SK-N-SH (cell line): ENCODE measurements around the gene FMR1. TPM values are rescaled to one million over a fixed set of nuclear protein-coding genes. Genes with fewer than 3 reads are reported as not detected.

ENCODE experiments used
- CTCF ChIA-PET: fragments of 300-600, 350-600 bp; formaldehyde crosslinking; extraction: SDS; loops from one replicate; lab custom pipeline; 2021; lab: Yijun Ruan, JAX
- POLR2A ChIA-PET: fragments of 350-600 bp; sonication (Branson Sonifier 250); formaldehyde crosslinking; extraction: SDS; loops from one replicate; lab custom pipeline; 2020; ENCODE audit warnings: antibody characterized with exemption, inconsistent platforms; lab: Yijun Ruan, JAX
- DNase-seq: peaks from one replicate; pipeline ENCODE4 v3.0.0; 2012
- H2AFZ ChIP-seq: fragments of 200-600 bp; sonication (generic); 2 replicates; pipeline ENCODE4 v1.8.1; 2016; ENCODE audit warnings: antibody characterized with exemption, mild to moderate bottlenecking, low read depth
- H3F3A ChIP-seq: fragments of 200-600 bp; sonication (generic); replicated peaks from 2 replicates; pipeline ENCODE3; 2016; ENCODE audit warnings: antibody characterized with exemption, mild to moderate bottlenecking; ENCODE audit not compliant: insufficient read depth
- H3K27ac ChIP-seq, 2 experiments: fragments of 200-500 bp in 1 of 2; fragments of 200-600 bp in 1 of 2; sonication (Bioruptor generic) in 1 of 2; sonication (generic), shearing (Covaris generic) in 1 of 2; 2 replicates each; pipeline versions ENCODE4 v1.5.1 to v1.6.1; 2014 to 2016; ENCODE audit warnings: low read depth in 2 of 2, inconsistent platforms in 1 of 2, low read length in 1 of 2, mild to moderate bottlenecking in 1 of 2, mixed read lengths in 1 of 2
- H3K27me3 ChIP-seq: fragments of 200-600 bp; sonication (generic), shearing (Covaris generic); 2 replicates; pipeline ENCODE4 v1.6.1; 2016; ENCODE audit warnings: mixed run types; ENCODE audit not compliant: insufficient read depth
- H3K36me3 ChIP-seq, 2 experiments: fragments of 200-500 bp in 1 of 2; fragments of 200-600 bp in 1 of 2; sonication (Bioruptor generic) in 1 of 2; sonication (generic) in 1 of 2; replicated peaks in 1 of 2; 2 replicates each; pipeline versions ENCODE3 to v1.5.1; 2014 to 2016; ENCODE audit warnings: low read length in 1 of 2, mild to moderate bottlenecking in 1 of 2; ENCODE audit not compliant: insufficient read depth in 2 of 2, control insufficient read depth in 1 of 2
- H3K4me1 ChIP-seq, 2 experiments: fragments of 200-500 bp in 1 of 2; fragments of 200-600 bp in 1 of 2; sonication (Bioruptor generic) in 1 of 2; sonication (generic), shearing (Covaris generic) in 1 of 2; 2 replicates each; pipeline versions ENCODE4 v1.5.1 to v1.6.1; 2014 to 2016; ENCODE audit warnings: low read depth in 1 of 2, low read length in 1 of 2, mixed run types in 1 of 2; ENCODE audit not compliant: insufficient read depth in 2 of 2, control insufficient read depth in 1 of 2
- H3K4me2 ChIP-seq: fragments of 200-600 bp; sonication (generic), shearing (Covaris generic); 2 replicates; pipeline ENCODE4 v1.6.1; 2017; ENCODE audit warnings: mixed run types
- H3K4me3 ChIP-seq, 2 experiments: fragments of 200-500 bp in 1 of 2; fragments of 200-600 bp in 1 of 2; sonication (Bioruptor generic) in 1 of 2; sonication (generic), shearing (Covaris generic) in 1 of 2; 2 replicates each; pipeline versions ENCODE4 v1.5.1 to v1.8.1; 2014 to 2016; ENCODE audit warnings: low read depth in 2 of 2, inconsistent platforms in 1 of 2, low read length in 1 of 2, mild to moderate bottlenecking in 1 of 2, mixed read lengths in 1 of 2, moderate library complexity in 1 of 2
- H3K79me2 ChIP-seq: fragments of 200-600 bp; sonication (generic); 2 replicates; pipeline ENCODE4 v1.8.1; 2017; ENCODE audit warnings: mild to moderate bottlenecking; ENCODE audit not compliant: insufficient read depth
- H3K9ac ChIP-seq: fragments of 200-600 bp; sonication (generic); 2 replicates; pipeline ENCODE4 v1.6.1; 2017; ENCODE audit warnings: mixed run types
- H3K9me2 ChIP-seq: fragments of 200-600 bp; sonication (generic); 2 replicates; pipeline ENCODE4 v1.6.1; 2017; ENCODE audit warnings: mixed run types
- H3K9me3 ChIP-seq: fragments of 200-600 bp; sonication (generic); 2 replicates; pipeline ENCODE4 v1.6.1; 2017; ENCODE audit warnings: mixed run types, mild to moderate bottlenecking, moderate library complexity
- H4K20me1 ChIP-seq: fragments of 200-600 bp; sonication (generic); 2 replicates; pipeline ENCODE4 v1.6.1; 2017; ENCODE audit warnings: mild to moderate bottlenecking, mixed run types; ENCODE audit not compliant: insufficient read depth
- CHD2 ChIP-seq: fragments of 150-350 bp; IDR thresholded peaks from 2 replicates; pipeline ENCODE4 v1.6.1; 2018; ENCODE audit warnings: low read length; ENCODE audit not compliant: partially characterized antibody
- EZH2phosphoT487 ChIP-seq: fragments of 200-600 bp; sonication (generic); IDR thresholded peaks from 2 replicates; pipeline ENCODE4 v1.6.1; 2017; ENCODE audit warnings: low read depth, mixed run types, mild to moderate bottlenecking, antibody characterized with exemption, moderate library complexity, borderline replicate concordance
- FOXJ3 ChIP-seq: sonication (generic); formaldehyde crosslinking; IDR thresholded peaks from 2 replicates; pipeline ENCODE4 v1.5.1; 2020; ENCODE audit warnings: mild to moderate bottlenecking, missing genetic modification reagents
- FOXM1 ChIP-seq: IDR thresholded peaks from 2 replicates; pipeline ENCODE4 v1.4.0; 2012; ENCODE audit warnings: low read depth, mild to moderate bottlenecking
- GATA2 ChIP-seq: sonication (generic); formaldehyde crosslinking; IDR thresholded peaks from 2 replicates; pipeline ENCODE4 v1.5.0; 2020; ENCODE audit warnings: mild to moderate bottlenecking, missing genetic modification reagents
- IRF3 ChIP-seq: fragments of 150-350 bp; IDR thresholded peaks from 2 replicates; pipeline ENCODE4 v1.6.1; 2016; ENCODE audit warnings: mild to moderate bottlenecking, low read depth, low read length
- MAX ChIP-seq: IDR thresholded peaks from 2 replicates; pipeline ENCODE4 v1.4.0; 2012; ENCODE audit warnings: low read depth
- MEF2A ChIP-seq: IDR thresholded peaks from 2 replicates; pipeline ENCODE4 v1.4.0; 2012; ENCODE audit warnings: low read depth, borderline replicate concordance
- POLR2AphosphoS5 ChIP-seq: IDR thresholded peaks from 2 replicates; pipeline ENCODE4 v1.6.1; 2012; ENCODE audit warnings: low read depth, low read length
- RAD21 ChIP-seq: IDR thresholded peaks from 2 replicates; pipeline ENCODE4 v1.6.1; 2012; ENCODE audit warnings: mild to moderate bottlenecking, low read length
- REST ChIP-seq: IDR thresholded peaks from 2 replicates; pipeline ENCODE4 v1.6.1; 2012; ENCODE audit warnings: mild to moderate bottlenecking, low read depth, low read length, moderate library complexity
- RFX5 ChIP-seq: IDR thresholded peaks from 2 replicates; pipeline ENCODE4 v1.6.1; 2012; ENCODE audit warnings: mild to moderate bottlenecking, improper control_type of control experiment, low read length
- SIN3A ChIP-seq: IDR thresholded peaks from 2 replicates; pipeline ENCODE4 v1.6.1; 2012; ENCODE audit warnings: low read depth, mild to moderate bottlenecking, low read length, moderate library complexity, borderline replicate concordance
- TCF12 ChIP-seq: IDR thresholded peaks from 2 replicates; pipeline ENCODE4 v1.4.0; 2012
- TEAD4 ChIP-seq: IDR thresholded peaks from 2 replicates; pipeline ENCODE4 v1.4.0; 2012; ENCODE audit warnings: mild to moderate bottlenecking, borderline replicate concordance; ENCODE audit not compliant: insufficient read depth
- USF2 ChIP-seq: fragments of 150-350 bp; IDR thresholded peaks from 2 replicates; pipeline ENCODE4 v1.6.1; 2017; ENCODE audit warnings: antibody characterized with exemption, low read length, low read depth, borderline replicate concordance
- WGBS: methylation state at CpG from one replicate; pipeline ENCODE4 v1.1.6; 2017; ENCODE audit warnings: low lambda C conversion rate; 5-methylcytosine and 5-hydroxymethylcytosine counted together
- polyA plus RNA-seq, 3 experiments: library from polyadenylated mRNA; depleted of rRNA; stranded (reverse); fragments of >200 nt; gene quantifications; 2 replicates each; pipeline ENCODE4 v1.2.3, GENCODE V29; 2012

FMR1 gene
- polyA plus RNA-seq, 1 of the 3 experiments (the other 2 are of a cell fraction) = 7.8 TPM

- TF ChIP-seq REST (no peak), RAD21 (no peak), TCF12 (no peak), MEF2A (no peak)
These were observed 11.9 kb downstream of the FMR1 start for GRCh38 chrX:147923605-147924004.

GRCh38 chrX:147927256-147927655, 15.5 kb downstream of the FMR1 start:
- Histone ChIP-seq H3K79me2 (peaks cover 2% of the 10 kb centered on the region; the same call in 1 of the 2 replicates), H3K27me3 (no peaks in the 10 kb centered on the region), H3F3A (no peaks in the 10 kb centered on the region), H3K9me3 (no peaks in the 10 kb centered on the region), H3K9ac (no peak overlapping the region), H3K9me2 (no peaks in the 10 kb centered on the region), H4K20me1 (no peaks in the 10 kb centered on the region), H2AFZ (no peak overlapping the region), H3K36me3 (peaks cover 10 to 13% of the 10 kb centered on the region in 2 experiments), H3K4me3 (no peak overlapping the region), H3K4me2 (no peak overlapping the region), H3K4me1 (no peaks in the 10 kb centered on the region), H3K27ac (no peak overlapping the region)
- no peak for DNase-seq
- 41% methylated on average over 4 of the region's 4 CpGs for WGBS
- ChIA-PET POLR2A (interaction anchor here (0.6 kb wide), 1 partner anchor 15 kb away, joined by 3 read pairs; no protein-coding TSS in a partner anchor), CTCF (no interaction called here)
- TF ChIP-seq RFX5 (no peak), IRF3 (no peak), MAX (no peak), TCF12 (no peak), POLR2AphosphoS5 (no peak), FOXM1 (no peak), GATA2 (CRISPR knock-in tag) (no peak), FOXJ3 (no peak), USF2 (no peak), SIN3A (no peak), CHD2 (no peak), TEAD4 (no peak), EZH2phosphoT487 (no peak)

More at GRCh38 chrX:147923605-147924004, 11.9 kb downstream of the FMR1 start:
- Histone ChIP-seq H3K9me3 (no peaks in the 10 kb centered on the region), H3K27me3 (no peaks in the 10 kb centered on the region), H3K4me3 (no peak overlapping the region), H3K79me2 (peaks cover 15% of the 10 kb centered on the region; the same call in 1 of the 2 replicates), H3K36me3 (no peaks in the 10 kb centered on the region), H3F3A (no peaks in the 10 kb centered on the region), H3K9ac (no peak overlapping the region), H3K4me1 (no peaks in the 10 kb centered on the region), H2AFZ (no peak overlapping the region), H3K9me2 (no peaks in the 10 kb centered on the region), H4K20me1 (0 out of 2 replicates have a peak, but pooled peaks cover 16% of the 10 kb centered on the region), H3K4me2 (no peak overlapping the region), H3K27ac (no peak overlapping the region)
- DNase-seq = no peak
- POLR2A ChIA-PET = no interaction called here
- WGBS = 48% methylated on average over 1 of the region's 1 CpG
- CTCF ChIA-PET = no interaction called here
